GM18505 (cell line): ENCODE measurements around the gene SNAP47.

Experiments used
- ATAC-seq: cut with Tn5 transposase; IDR thresholded peaks from one replicate; pipeline ENCODE4 v1.9.1; 2021; ENCODE audit not compliant: unreplicated experiment
- POLR2A ChIP-seq: IDR thresholded peaks from 4 replicates; pipeline ENCODE4 v1.6.1; 2011; ENCODE audit warnings: borderline replicate concordance; ENCODE audit not compliant: insufficient read depth, insufficient read length; ENCODE audit errors: extremely low read depth

The SNAP47 gene

GRCh38 chr1:227738820-227739219 is 3.6 kb downstream of the SNAP47 start:
- TF ChIP-seq POLR2A = no peak
- ATAC-seq = no peak

- TF ChIP-seq POLR2A = no peak
- no peak for ATAC-seq
Measured at GRCh38 chr1:227739636-227740035, 4.4 kb downstream of the SNAP47 start.

GRCh38 chr1:227740401-227740960 is 5.2 kb downstream of the SNAP47 start:
- no peak for ATAC-seq
- TF ChIP-seq POLR2A = no peak

DNA sequence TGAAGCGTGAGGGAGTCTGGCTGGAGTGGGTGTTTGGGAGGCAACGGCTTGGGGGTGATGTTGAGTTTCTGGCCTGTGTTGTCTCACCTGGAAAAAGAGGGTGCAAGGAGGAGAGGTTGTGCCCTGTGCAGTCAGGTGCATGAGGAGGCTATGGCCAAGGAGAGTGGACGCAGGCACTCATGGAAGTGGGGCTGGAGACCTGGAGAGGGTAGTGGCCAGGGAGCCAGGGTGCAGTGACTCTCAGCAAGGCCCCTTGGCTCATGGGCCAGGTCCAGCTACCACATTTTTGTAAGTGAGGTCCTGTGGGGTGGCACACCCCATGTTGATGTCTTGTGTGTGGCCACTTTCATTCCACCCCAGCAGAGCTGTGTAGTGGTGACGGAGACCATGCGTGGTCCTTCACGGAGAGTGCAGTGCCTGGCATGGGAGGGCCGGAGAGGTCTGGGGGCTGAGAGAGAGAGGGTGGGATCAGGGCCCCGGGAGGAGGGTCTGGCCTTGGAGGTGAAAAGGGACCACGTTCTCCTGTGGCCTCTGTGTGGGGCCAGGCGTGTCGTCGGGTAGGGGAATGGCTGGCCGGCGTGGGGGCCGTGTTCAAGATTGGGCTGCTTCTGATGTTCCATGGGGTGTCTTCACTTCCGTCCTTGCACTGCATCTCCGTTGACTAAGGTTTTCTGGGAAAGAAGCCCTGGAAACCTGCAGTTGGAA is 6.1 kb downstream of the SNAP47 start:
- no peak for TF ChIP-seq POLR2A
- no peak for ATAC-seq

GRCh38 chr1:227742738-227743715 is 7.8 kb downstream of the SNAP47 start:
- TF ChIP-seq POLR2A = no peak
- no peak for ATAC-seq

GRCh38 chr1:227744668-227745067 is 9.4 kb downstream of the SNAP47 start:
- no peak for TF ChIP-seq POLR2A
- no peak for ATAC-seq

DNA sequence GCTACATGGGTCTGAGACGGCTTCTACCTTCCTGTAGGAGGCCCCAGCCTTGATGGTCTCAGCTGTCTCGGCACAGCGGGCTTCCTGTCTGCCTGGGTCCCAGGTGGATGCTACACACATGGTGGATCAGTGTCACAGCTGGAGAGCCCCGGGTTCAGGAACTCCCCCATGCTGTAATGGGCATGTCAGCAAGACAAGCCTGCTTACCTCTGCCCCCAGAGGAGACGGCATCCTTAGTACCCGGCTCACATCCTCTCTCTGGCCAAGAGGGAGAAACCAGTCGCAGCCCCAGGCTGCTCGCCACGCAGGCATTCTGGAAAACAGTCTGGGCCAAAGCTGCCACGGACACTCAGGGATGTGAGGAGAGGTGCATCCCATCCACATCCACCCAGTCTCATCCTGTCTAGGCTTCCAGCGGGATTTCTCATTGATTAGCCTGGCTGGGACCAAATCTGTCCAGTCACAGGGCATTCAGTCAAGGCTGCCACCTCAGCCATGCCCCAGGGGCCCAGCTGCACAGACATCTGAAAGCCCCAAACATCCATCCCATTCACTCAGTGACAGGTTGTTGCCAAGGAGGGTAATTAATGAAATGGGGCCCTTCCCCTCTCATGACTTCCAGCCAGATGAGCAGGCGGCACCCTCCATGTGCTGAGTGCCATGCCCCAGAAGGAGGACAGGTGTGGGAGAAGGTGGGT is 10.5 kb downstream of the SNAP47 start:
- ATAC-seq = no peak
- no peak for TF ChIP-seq POLR2A

DNA sequence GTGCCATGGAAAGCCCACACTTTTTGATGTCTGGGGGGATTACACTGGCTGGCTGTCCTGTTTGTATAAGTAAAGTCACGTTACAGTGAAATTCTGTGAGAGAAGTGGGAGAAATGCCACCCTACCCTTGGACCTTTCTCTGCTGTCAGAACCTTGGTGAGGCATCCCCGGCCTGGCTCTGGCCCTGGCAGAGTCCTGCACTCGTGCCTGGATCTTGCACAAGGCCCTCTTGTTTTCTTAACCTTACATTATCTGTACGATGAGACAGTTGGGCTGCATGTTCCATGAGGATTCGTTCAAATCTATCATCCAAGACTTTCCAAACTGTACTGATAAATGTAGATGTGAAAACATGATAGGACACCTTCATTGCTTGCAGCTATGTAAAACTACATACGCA is 11.4 kb downstream of the SNAP47 start:
- no peak for TF ChIP-seq POLR2A
- ATAC-seq = no peak

- no peak for ATAC-seq
- TF ChIP-seq POLR2A = no peak
Measured at GRCh38 chr1:227747382-227747781, 12.1 kb downstream of the SNAP47 start.

DNA sequence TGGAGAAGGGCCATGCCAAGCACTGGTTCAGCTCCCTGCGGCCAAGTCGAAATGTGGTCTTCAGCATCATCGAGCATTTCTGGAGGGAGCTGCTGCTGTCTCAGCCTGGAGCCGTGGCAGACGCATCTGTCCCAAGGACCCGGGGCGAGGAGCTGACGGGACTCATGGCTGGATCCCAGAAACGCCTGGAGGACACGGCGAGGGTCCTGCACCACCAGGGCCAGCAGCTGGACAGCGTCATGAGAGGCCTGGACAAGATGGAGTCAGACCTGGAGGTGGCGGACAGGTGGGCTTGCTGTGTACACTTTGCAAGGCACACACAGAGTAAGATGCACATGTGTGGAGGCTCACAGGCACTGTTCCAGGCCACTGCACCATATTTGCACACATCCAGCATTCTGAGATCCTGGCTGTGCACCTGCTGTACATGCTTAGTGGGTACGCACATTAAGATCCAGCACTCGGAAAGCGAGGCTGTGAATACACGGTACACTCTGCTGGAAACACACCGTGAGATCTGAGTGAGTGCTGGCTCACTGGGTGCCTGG is 12.8 kb downstream of the SNAP47 start:
- no peak for ATAC-seq
- no peak for TF ChIP-seq POLR2A

DNA sequence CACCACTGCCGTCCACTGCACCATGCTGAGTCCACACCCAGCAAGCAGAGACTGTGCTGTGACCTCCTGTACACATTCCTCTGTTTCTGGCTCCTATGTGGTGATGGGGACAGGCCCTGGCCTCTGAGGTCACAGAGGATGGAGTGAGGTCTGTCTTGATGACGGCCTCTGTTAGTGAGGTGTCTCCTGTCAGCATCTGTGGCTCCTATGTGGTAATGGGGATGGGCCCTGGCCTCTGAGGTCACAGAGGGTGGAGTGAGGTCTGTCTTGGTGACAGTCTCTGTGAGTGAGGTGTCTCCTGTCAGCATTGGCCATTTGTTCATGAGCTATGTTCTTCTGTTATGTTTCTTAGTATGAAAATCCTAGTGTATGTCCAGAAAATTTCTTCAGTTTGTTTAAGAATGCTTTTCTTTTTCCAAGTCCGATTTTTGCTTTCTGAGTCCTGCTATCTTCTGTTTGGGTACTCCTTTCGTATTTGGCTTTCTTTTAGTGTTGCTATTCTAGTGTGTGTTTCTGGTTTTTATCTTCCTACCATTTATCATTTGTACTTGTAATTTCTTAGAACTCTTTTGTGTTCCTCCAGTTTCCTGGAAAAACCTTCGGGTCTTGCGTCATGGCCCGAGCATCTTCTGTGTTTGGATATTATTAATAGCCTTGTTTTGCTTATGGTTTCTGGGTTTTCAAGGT is 13.4 kb downstream of the SNAP47 start:
- TF ChIP-seq POLR2A = no peak
- no peak for ATAC-seq

- no peak for ATAC-seq
- TF ChIP-seq POLR2A = no peak
Measured at GRCh38 chr1:227749225-227749624, 14.0 kb downstream of the SNAP47 start.
